Esophagus muscularis mucosa (tissue), 4 donors: ENCODE measurements around the gene MT1A. TPM values are rescaled to one million over a fixed set of nuclear protein-coding genes. Genes with fewer than 3 reads are reported as not detected.
"Not testable (repeated sequence)": the region's sequence is repeated elsewhere in the genome, so short reads cannot be mapped to it uniquely, and the experiment has no call there.

ENCODE experiments used
- DNase-seq: peaks from one replicate; pipeline ENCODE4 v3.0.0-alpha.2; 2017; ENCODE audit errors: extremely low spot score
- H3K27ac ChIP-seq, 4 donors: fragments of 200-600 bp; sonication (generic); replicated peaks in 1 of 4; 1 replicate in 3 of 4; 2 replicates in 1 of 4; pipeline ENCODE4 v1.5.1; 2016 to 2019; ENCODE audit warnings: mild to moderate bottlenecking in 1 of 4
- H3K27me3 ChIP-seq, 4 donors: fragments of 200-600 bp; sonication (generic); one replicate each; pipeline versions ENCODE4 v1.5.1 to v1.6.0; 2016 to 2019
- H3K36me3 ChIP-seq, 4 donors: fragments of 200-600 bp; sonication (generic); one replicate each; pipeline ENCODE4 v1.5.1; 2016 to 2019
- H3K4me1 ChIP-seq, 4 donors: fragments of 200-600 bp; sonication (generic); one replicate each; pipeline ENCODE4 v1.5.1; 2016 to 2019
- H3K4me3 ChIP-seq, 4 donors: fragments of 200-600 bp; sonication (generic); 1 replicate in 2 of 4; 2 replicates in 2 of 4; pipeline ENCODE4 v1.5.1; 2016 to 2019; ENCODE audit warnings: mild to moderate bottlenecking in 4 of 4, moderate library complexity in 1 of 4
- H3K9me3 ChIP-seq, 4 donors: fragments of 200-600 bp; sonication (generic); 1 replicate in 3 of 4; 2 replicates in 1 of 4; pipeline ENCODE4 v1.5.1; 2016 to 2019
- EP300 ChIP-seq: sonication (generic); formaldehyde crosslinking; IDR thresholded peaks from one replicate; pipeline ENCODE4 v1.6.1; 2017; ENCODE audit warnings: antibody characterized with exemption
- POLR2A ChIP-seq: fragments of 450-650 bp; IDR thresholded peaks from one replicate; pipeline ENCODE4 v1.6.1; 2017; ENCODE audit warnings: antibody characterized with exemption, moderate library complexity, mild to moderate bottlenecking, low read depth
- POLR2AphosphoS5 ChIP-seq, 2 donors: sonication (generic); formaldehyde crosslinking; IDR thresholded peaks; one replicate each; pipeline ENCODE4 v1.6.1; 2017; ENCODE audit warnings: antibody characterized with exemption in 2 of 2
- WGBS: methylation state at CpG from one replicate; pipeline ENCODE4 v1.1.5; 2018; 5-methylcytosine and 5-hydroxymethylcytosine counted together
- intact Hi-C: fragments of 100-400 bp; cut with DNase I; formaldehyde crosslinking; loops from one replicate; pipeline ENCODE4 v1.15.1; 2023
- total RNA-seq, 4 donors: library from RNA; depleted of rRNA; stranded (reverse); fragments of >200 nt; gene quantifications; one replicate each; pipeline versions ENCODE4 v1.1.0 to v1.2.1, GENCODE V29; 2016
- TF ChIP-seq, protein P1 (sequence below), 3 experiments: fragments of 200-600 bp in 2 of 3; fragments of 450-650 bp in 1 of 3; sonication (generic) in 2 of 3; IDR thresholded peaks; one replicate each; pipeline ENCODE4 v1.5.1; 2017 to 2019; ENCODE audit warnings: antibody characterized with exemption in 3 of 3, mild to moderate bottlenecking in 2 of 3, moderate library complexity in 1 of 3

The MT1A gene
- total RNA-seq, 4 donors from 2014 or later, result 1.7 to 371 (median 21.3) TPM; not detected in 1

GRCh38 chr16:56667581-56668571 lies 29.4 kb downstream of the MT1A start, which contains the start of gene MT1G:
Gene MT1G (minus strand): TSS chr16:56668065. CDS start chr16:56667993, 72 bp downstream.
- intact Hi-C loops, result no loop called here
- H3K9me3 ChIP-seq, result no peaks in the 10 kb centered on the region
- TF ChIP-seq EP300, result no peak
- TF ChIP-seq POLR2A, result no peak
- peak in 1 of 2 donors; percentile 64 for TF ChIP-seq POLR2AphosphoS5 (IDR thresholded peaks at IDR 0.05)
- TF ChIP-seq, protein P1, sequence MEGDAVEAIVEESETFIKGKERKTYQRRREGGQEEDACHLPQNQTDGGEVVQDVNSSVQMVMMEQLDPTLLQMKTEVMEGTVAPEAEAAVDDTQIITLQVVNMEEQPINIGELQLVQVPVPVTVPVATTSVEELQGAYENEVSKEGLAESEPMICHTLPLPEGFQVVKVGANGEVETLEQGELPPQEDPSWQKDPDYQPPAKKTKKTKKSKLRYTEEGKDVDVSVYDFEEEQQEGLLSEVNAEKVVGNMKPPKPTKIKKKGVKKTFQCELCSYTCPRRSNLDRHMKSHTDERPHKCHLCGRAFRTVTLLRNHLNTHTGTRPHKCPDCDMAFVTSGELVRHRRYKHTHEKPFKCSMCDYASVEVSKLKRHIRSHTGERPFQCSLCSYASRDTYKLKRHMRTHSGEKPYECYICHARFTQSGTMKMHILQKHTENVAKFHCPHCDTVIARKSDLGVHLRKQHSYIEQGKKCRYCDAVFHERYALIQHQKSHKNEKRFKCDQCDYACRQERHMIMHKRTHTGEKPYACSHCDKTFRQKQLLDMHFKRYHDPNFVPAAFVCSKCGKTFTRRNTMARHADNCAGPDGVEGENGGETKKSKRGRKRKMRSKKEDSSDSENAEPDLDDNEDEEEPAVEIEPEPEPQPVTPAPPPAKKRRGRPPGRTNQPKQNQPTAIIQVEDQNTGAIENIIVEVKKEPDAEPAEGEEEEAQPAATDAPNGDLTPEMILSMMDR (IDR thresholded peaks at IDR 0.05), result no peak
- no peak for DNase-seq
- 14% methylated on average over 44 of the region's 46 CpGs for WGBS
- peak within 1 kb of the TSS; percentile 16 to 43 (median 26) for H3K4me3 ChIP-seq
- peaks cover 4 to 100% (median 41%) of the 10 kb centered on the region in 4 donors for H3K27me3 ChIP-seq
- H3K4me1 ChIP-seq, result peaks cover 16 to 32% (median 25%) of the 10 kb centered on the region in 4 donors
- H3K36me3 ChIP-seq, result no peaks in the 10 kb centered on the region
- H3K27ac ChIP-seq, result no peak within 1 kb of the TSS

DNA sequence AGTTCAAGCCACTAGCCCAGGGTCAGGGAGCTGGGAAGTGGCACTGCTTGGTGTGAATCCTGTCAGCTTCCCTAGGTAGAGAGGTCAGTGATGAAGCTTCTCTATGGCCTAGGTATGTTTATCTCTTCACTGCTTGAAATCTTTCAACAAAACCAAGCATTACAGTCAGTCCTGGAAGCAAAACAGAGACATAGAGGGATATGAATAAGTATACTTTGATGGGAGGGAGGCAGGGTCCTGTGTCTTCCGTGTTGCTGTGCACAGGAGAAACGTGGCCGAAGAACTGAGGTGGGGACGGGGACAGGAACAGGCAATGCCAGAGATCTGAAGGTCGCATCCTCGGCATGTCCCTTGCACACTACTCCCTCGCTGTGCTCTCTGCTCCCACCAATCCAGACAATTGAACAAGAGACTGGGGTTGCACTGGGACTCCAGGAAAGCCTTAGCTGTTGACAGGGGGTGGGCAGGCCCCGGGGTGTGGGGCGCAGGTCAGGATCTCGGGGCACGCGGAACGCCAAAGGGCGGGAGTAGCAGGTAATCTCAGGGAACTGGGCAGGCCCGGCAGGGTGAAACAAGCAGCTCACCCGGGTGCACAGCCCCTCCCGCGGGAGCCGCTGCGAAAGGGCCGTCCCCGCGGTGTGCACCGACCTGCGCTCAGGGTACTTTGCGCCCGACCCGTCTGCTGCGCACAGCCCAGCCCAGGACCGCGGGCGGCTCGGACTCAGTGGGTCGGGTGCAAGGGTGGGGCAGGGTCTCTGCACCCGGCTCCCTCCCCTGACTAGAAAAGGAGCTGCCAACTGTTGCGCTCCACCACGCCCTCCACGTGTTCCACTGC lies 30.8 kb downstream of the MT1A start, which contains the start of gene MT1H:
Gene MT1H, plus strand, starts transcription at position 810 of the 835 bp plus-strand sequence. CDS start 71 bp downstream, outside the sequence.
- TF ChIP-seq POLR2A (no peak), POLR2AphosphoS5 (IDR thresholded peaks at IDR 0.05) (no peak), EP300 (no peak)
- TF ChIP-seq, protein P1 (IDR thresholded peaks at IDR 0.05), result no peak
- H3K4me3 ChIP-seq, result peak within 1 kb of the TSS in 1 of 4 donors; percentile 12
- H3K4me1 ChIP-seq, result peaks cover 12 to 27% (median 19%) of the 10 kb centered on the region in 4 donors
- no peaks in the 10 kb centered on the region for H3K9me3 ChIP-seq
- H3K36me3 ChIP-seq, result no peaks in the 10 kb centered on the region
- peaks cover 4 to 100% (median 33%) of the 10 kb centered on the region in 4 donors for H3K27me3 ChIP-seq
- 19% methylated on average over 32 of the region's 38 CpGs for WGBS
- H3K27ac ChIP-seq, result no peak within 1 kb of the TSS
- intact Hi-C loops, result no loop called here
- no peak for DNase-seq

GRCh38 chr16:56669840-56670619 lies 31.6 kb downstream of the MT1A start:
- Histone ChIP-seq H3K9me3 (no peaks in the 10 kb centered on the region), H3K4me1 (peaks cover 12 to 27% (median 19%) of the 10 kb centered on the region in 4 donors), H3K36me3 (no peaks in the 10 kb centered on the region), H3K4me3 (peak overlapping the region in 1 of 4 donors; percentile 12), H3K27ac (no peak overlapping the region), H3K27me3 (peaks cover 4 to 100% (median 31%) of the 10 kb centered on the region in 4 donors)
- intact Hi-C loops, result no loop called here
- TF ChIP-seq EP300, result no peak
- TF ChIP-seq POLR2AphosphoS5 (IDR thresholded peaks at IDR 0.05), result no peak
- TF ChIP-seq POLR2A, result no peak
- TF ChIP-seq, protein P1 (IDR thresholded peaks at IDR 0.05), result no peak
- WGBS, result 24% methylated on average over 19 of the region's 19 CpGs
- DNase-seq, result no peak

GRCh38 chr16:56670620-56670934 lies 32.1 kb downstream of the MT1A start:
- intact Hi-C loops, result no loop called here

DNA sequence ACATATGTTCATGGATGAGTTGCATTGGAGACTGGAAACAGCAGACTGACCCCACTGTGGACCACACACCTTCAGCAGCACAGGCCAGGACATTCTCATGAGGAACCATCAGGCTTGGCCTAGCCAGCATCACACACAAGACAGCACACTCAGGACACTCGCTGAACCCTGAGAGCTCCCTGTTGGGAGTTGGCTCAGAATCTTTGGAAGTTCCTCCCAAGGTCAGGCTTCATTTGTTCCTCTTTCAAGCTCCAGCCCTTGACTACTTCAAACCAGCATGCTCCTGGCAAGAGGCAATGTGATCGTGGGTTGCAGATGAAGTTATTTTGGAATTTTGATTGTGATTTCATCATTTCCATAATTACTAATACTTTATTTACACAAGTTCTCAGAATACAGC lies 33.2 kb downstream of the MT1A start:
- not testable (repeated sequence) for H3K9me3 ChIP-seq, H3K36me3 ChIP-seq, H3K4me3 ChIP-seq, H3K27ac ChIP-seq, DNase-seq
- intact Hi-C loops, result loop anchor here (2.0 kb wide), 1 partner anchor 31 kb away; no protein-coding TSS in a partner anchor
- Histone ChIP-seq H3K27me3 (peaks cover 4 to 100% (median 40%) of the 10 kb centered on the region in 4 donors), H3K4me1 (peaks cover 19 to 39% (median 29%) of the 10 kb centered on the region in 4 donors)
- 61% methylated on average over 2 of the region's 2 CpGs for WGBS

More at GRCh38 chr16:56670620-56670934, 32.1 kb downstream of the MT1A start:
- H3K4me1 ChIP-seq, result peaks cover 13 to 30% (median 22%) of the 10 kb centered on the region in 4 donors
- 100% methylated on average over 1 of the region's 2 CpGs for WGBS
- H3K9me3 ChIP-seq, result no peaks in the 10 kb centered on the region
- DNase-seq, result no peak
- no peaks in the 10 kb centered on the region for H3K36me3 ChIP-seq
- TF ChIP-seq POLR2A (no peak), EP300 (no peak), POLR2AphosphoS5 (IDR thresholded peaks at IDR 0.05) (no peak)
- TF ChIP-seq, protein P1 (IDR thresholded peaks at IDR 0.05), result no peak
- peaks cover 4 to 100% (median 34%) of the 10 kb centered on the region in 4 donors for H3K27me3 ChIP-seq
- H3K27ac ChIP-seq, result no peak overlapping the region
- H3K4me3 ChIP-seq, result no peak overlapping the region

DNA sequence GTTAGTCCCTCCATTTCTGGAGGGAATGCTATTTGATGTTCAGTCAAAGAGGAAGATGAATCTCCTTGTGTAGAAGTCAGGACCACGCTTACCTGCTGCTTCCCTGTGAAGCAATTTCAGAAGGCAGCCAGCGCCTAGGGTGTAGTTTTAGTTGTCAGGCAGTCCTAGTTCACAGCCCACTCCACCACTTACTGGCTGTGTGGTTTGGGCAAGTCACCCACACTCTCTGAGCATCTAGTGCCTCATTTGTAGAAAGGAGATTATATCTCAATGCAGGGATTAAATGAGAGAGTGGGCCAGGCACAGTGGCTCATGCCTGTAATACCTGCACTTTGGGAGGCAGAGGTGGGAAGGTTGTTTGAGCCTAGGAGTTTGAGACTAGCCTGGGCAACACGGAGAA lies 33.7 kb downstream of the MT1A start:
- Histone ChIP-seq H3K4me1 (peaks cover 19 to 39% (median 29%) of the 10 kb centered on the region in 4 donors), H3K27me3 (peaks cover 4 to 100% (median 39%) of the 10 kb centered on the region in 4 donors)
- DNase-seq, H3K36me3 ChIP-seq, H3K27ac ChIP-seq, H3K4me3 ChIP-seq, H3K9me3 ChIP-seq: not testable (repeated sequence)
- whole genome bisulfite sequencing, result 76% methylated on average over 3 of the region's 3 CpGs
- intact Hi-C loops, result loop anchor here (2.0 kb wide), 1 partner anchor 31 kb away; no protein-coding TSS in a partner anchor
